ENCODE results near the gene PRDM16. TPM values are rescaled to one million over a fixed set of nuclear protein-coding genes. Genes with fewer than 3 reads are reported as not detected.

Gene PRDM16
- total and polyA plus RNA-seq, 2 donors (not counting 1 experiment from before 2014, with no cell fraction given): 0.03 to 0.12 TPM

GRCh38 chr1:3267550-3268270, 198.7 kb downstream of the PRDM16 start:
- DNase-seq (no peak), ATAC-seq (ENCODE audit: low read depth) (no peak)
- no peak overlapping the region for H3K27ac ChIP-seq (ENCODE audit: low read length in 2 of 2)
- 95% methylated on average over 43 of the region's 43 CpGs for WGBS (ENCODE audit: insufficient coverage)
- Mint-ChIP-seq H3K4me3 (no peak overlapping the region), H3K27ac (no peak overlapping the region), H3K4me1 (no peaks in the 10 kb centered on the region), H3K9me3 (ENCODE audit: insufficient read depth) (no peaks in the 10 kb centered on the region), H3K27me3 (no peaks in the 10 kb centered on the region)
- ChIA-PET CTCF (no interaction called here), POLR2A (no interaction called here)
- intact Hi-C loops (cut with micrococcal nuclease): no loop called here
- no peak overlapping the region for H2AFZ ChIP-seq (ENCODE audit: insufficient read depth, low read depth, low read length, poor library complexity, severe bottlenecking)
- no peak overlapping the region for H3K9ac ChIP-seq (ENCODE audit: low read length)
- H3K36me3 ChIP-seq (replicated peaks in 1 of 2; ENCODE audit: control extremely low read depth in 1 of 2, control insufficient read depth in 1 of 2, extremely low read depth in 1 of 2, insufficient read depth in 2 of 2, low read length in 1 of 2): no peaks in the 10 kb centered on the region
- no peaks in the 10 kb centered on the region for H4K20me1 ChIP-seq (ENCODE audit: control insufficient read depth, insufficient read depth, low read length, poor library complexity, severe bottlenecking)
- H3K4me1 ChIP-seq (ENCODE audit: control insufficient read depth in 2 of 2, insufficient read depth in 2 of 2, low read length in 2 of 2): no peaks in the 10 kb centered on the region
- H3K79me2 ChIP-seq (ENCODE audit: control insufficient read depth, insufficient read depth, low read length): no peaks in the 10 kb centered on the region
- H3K9me3 ChIP-seq (ENCODE audit: control extremely low read depth in 1 of 3, control insufficient read depth in 2 of 3, insufficient read depth in 1 of 3, low read length in 2 of 3): peaks cover 0 to 9% (median 0%) of the 10 kb centered on the region in 3 donors
- no peak overlapping the region for H3K4me2 ChIP-seq (replicated peaks; ENCODE audit: low read depth, low read length, poor library complexity, severe bottlenecking)
- no peak for TF ChIP-seq CTCF (IDR thresholded peaks at IDR 0.05)
- TF ChIP-seq EZH2 (IDR thresholded peaks at IDR 0.05; ENCODE audit: borderline replicate concordance, insufficient read depth, low read depth, low read length, poor library complexity, severe bottlenecking): no peak
- H3K4me3 ChIP-seq (ENCODE audit: control extremely low read depth in 1 of 5, extremely low read depth in 1 of 5, insufficient read depth in 1 of 5, low read depth in 2 of 5, low read length in 4 of 5): no peak overlapping the region
- H3K27me3 ChIP-seq (replicated peaks in 1 of 4; ENCODE audit: control extremely low read depth in 1 of 4, control insufficient read depth in 3 of 4, insufficient read depth in 4 of 4, low read length in 3 of 4): no peaks in the 10 kb centered on the region

- no peak for DNase-seq
- WGBS (ENCODE audit: insufficient coverage): 97% methylated on average over 11 of the region's 11 CpGs
- no peaks in the 10 kb centered on the region for H3K27me3 Mint-ChIP-seq
- H3K4me1 Mint-ChIP-seq: no peaks in the 10 kb centered on the region
- Histone ChIP-seq H3K9me3 (ENCODE audit: control extremely low read depth in 1 of 3, control insufficient read depth in 2 of 3, insufficient read depth in 1 of 3, low read length in 2 of 3) (peaks cover 0 to 9% (median 0%) of the 10 kb centered on the region in 3 donors), H3K4me3 (ENCODE audit: control extremely low read depth in 1 of 5, extremely low read depth in 1 of 5, insufficient read depth in 1 of 5, low read depth in 2 of 5, low read length in 4 of 5) (no peak overlapping the region), H3K36me3 (replicated peaks in 1 of 2; ENCODE audit: control extremely low read depth in 1 of 2, control insufficient read depth in 1 of 2, extremely low read depth in 1 of 2, insufficient read depth in 2 of 2, low read length in 1 of 2) (no peaks in the 10 kb centered on the region), H3K4me1 (ENCODE audit: control insufficient read depth in 2 of 2, insufficient read depth in 2 of 2, low read length in 2 of 2) (no peaks in the 10 kb centered on the region), H3K79me2 (ENCODE audit: control insufficient read depth, insufficient read depth, low read length) (no peaks in the 10 kb centered on the region), H3K27ac (ENCODE audit: low read length in 2 of 2) (no peak overlapping the region), H3K27me3 (replicated peaks in 1 of 4; ENCODE audit: control extremely low read depth in 1 of 4, control insufficient read depth in 3 of 4, insufficient read depth in 4 of 4, low read length in 3 of 4) (no peaks in the 10 kb centered on the region), H3K9ac (ENCODE audit: low read length) (no peak overlapping the region), H2AFZ (ENCODE audit: insufficient read depth, low read depth, low read length, poor library complexity, severe bottlenecking) (no peak overlapping the region), H4K20me1 (ENCODE audit: control insufficient read depth, insufficient read depth, low read length, poor library complexity, severe bottlenecking) (no peaks in the 10 kb centered on the region), H3K4me2 (replicated peaks; ENCODE audit: low read depth, low read length, poor library complexity, severe bottlenecking) (no peak overlapping the region)
- no peak overlapping the region for H3K4me3 Mint-ChIP-seq
- H3K9me3 Mint-ChIP-seq (ENCODE audit: insufficient read depth): no peaks in the 10 kb centered on the region
- ATAC-seq (ENCODE audit: low read depth): no peak
- TF ChIP-seq EZH2 (IDR thresholded peaks at IDR 0.05; ENCODE audit: borderline replicate concordance, insufficient read depth, low read depth, low read length, poor library complexity, severe bottlenecking) (no peak), CTCF (IDR thresholded peaks at IDR 0.05) (no peak)
- POLR2A ChIA-PET: no interaction called here
- intact Hi-C loops (cut with micrococcal nuclease): no loop called here
- CTCF ChIA-PET: no interaction called here
- no peak overlapping the region for H3K27ac Mint-ChIP-seq
These were observed 199.3 kb downstream of the PRDM16 start for GRCh38 chr1:3268281-3268680.
